DND-41 (cell line): Measurements from ENCODE around the gene PYGB.

ENCODE experiments used
- CTCF ChIP-seq: IDR thresholded peaks from 2 replicates; pipeline ENCODE4 v1.5.1; 2012; ENCODE audit warnings: borderline replicate concordance, low read length, moderate library complexity, mild to moderate bottlenecking; ENCODE audit not compliant: poor library complexity, severe bottlenecking; ENCODE audit errors: extremely low read depth
- EZH2 ChIP-seq: IDR thresholded peaks from 3 replicates; pipeline ENCODE4 v1.6.1; 2012; ENCODE audit warnings: borderline replicate concordance, low read depth, mild to moderate bottlenecking, moderate library complexity, low read length, inconsistent platforms; ENCODE audit not compliant: severe bottlenecking

- TF ChIP-seq CTCF = no peak
- no peak for TF ChIP-seq EZH2
Observed at GRCh38 chr20:25269057-25269832, 21.4 kb downstream of the PYGB start.
